Vagina (tissue), 2 donors: ENCODE measurements around the gene GJD2. TPM values are rescaled to one million over a fixed set of nuclear protein-coding genes. Genes with fewer than 3 reads are reported as not detected.

ENCODE experiments used
- DNase-seq, 2 donors: peaks; one replicate each; pipeline ENCODE4 v3.0.0-alpha.2; 2017; ENCODE audit errors: extremely low spot score in 2 of 2
- H3K27ac ChIP-seq: fragments of 200-600 bp; sonication (generic); one replicate; pipeline ENCODE4 v1.5.1; 2019
- H3K27me3 ChIP-seq: fragments of 200-600 bp; sonication (generic); one replicate; pipeline ENCODE4 v1.5.1; 2019
- H3K36me3 ChIP-seq, 2 donors: fragments of 200-600 bp; sonication (generic); one replicate each; pipeline ENCODE4 v1.5.1; 2017 to 2019
- H3K4me1 ChIP-seq: fragments of 200-600 bp; sonication (generic); one replicate; pipeline ENCODE4 v1.5.1; 2019
- H3K4me3 ChIP-seq, 2 donors: fragments of 200-600 bp; sonication (generic); 1 replicate in 1 of 2; 2 replicates in 1 of 2; pipeline ENCODE4 v1.5.1; 2016 to 2019
- H3K9me3 ChIP-seq: fragments of 200-600 bp; sonication (generic); one replicate; pipeline ENCODE4 v1.5.1; 2019
- POLR2A ChIP-seq, 2 donors: fragments of 450-650 bp; IDR thresholded peaks; one replicate each; pipeline ENCODE4 v1.6.1; 2017; ENCODE audit warnings: antibody characterized with exemption in 2 of 2, mild to moderate bottlenecking in 2 of 2, moderate library complexity in 2 of 2
- POLR2AphosphoS5 ChIP-seq, 2 donors: sonication (generic); formaldehyde crosslinking; IDR thresholded peaks; one replicate each; pipeline ENCODE4 v1.9.0; 2017; ENCODE audit warnings: antibody characterized with exemption in 2 of 2, mild to moderate bottlenecking in 2 of 2, low read depth in 1 of 2; ENCODE audit not compliant: insufficient read depth in 1 of 2
- intact Hi-C: fragments of 100-400 bp; cut with DNase I; formaldehyde crosslinking; loops from one replicate; pipeline ENCODE4 v1.15.1; 2023
- total RNA-seq: library from RNA; depleted of rRNA; stranded (reverse); fragments of >200 nt; gene quantifications from one replicate; pipeline ENCODE4 v1.2.3, GENCODE V29; 2016
- TF ChIP-seq, protein P1 (sequence below), 3 experiments: fragments of 450-650 bp in 2 of 3; fragments of 200-600 bp in 1 of 3; sonication (generic) in 1 of 3; IDR thresholded peaks; one replicate each; pipeline ENCODE4 v1.5.1; 2017 to 2019; ENCODE audit warnings: antibody characterized with exemption in 3 of 3, mild to moderate bottlenecking in 2 of 3, moderate library complexity in 2 of 3

Gene GJD2
- total RNA-seq, 1 donor from 2014 or later, result not detected

DNA sequence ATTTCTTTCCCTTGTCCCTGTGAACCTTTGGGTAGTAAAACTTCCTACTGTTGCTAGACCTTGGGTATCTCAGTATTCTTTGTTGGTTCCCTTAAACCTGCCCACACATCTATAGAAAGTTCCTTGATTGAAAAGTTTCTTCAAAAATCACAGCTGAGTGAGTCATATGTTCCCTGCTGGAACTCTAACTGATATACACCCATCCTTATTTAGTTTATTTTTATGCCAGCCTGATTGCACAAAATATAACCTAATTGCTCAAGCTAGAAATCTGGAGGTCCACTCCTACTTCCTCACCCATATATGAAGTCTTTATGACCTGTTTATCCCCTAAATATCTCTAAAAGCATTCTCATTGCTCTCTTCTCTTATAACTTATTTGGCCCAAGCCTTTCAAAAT lies 13.7 kb upstream of the GJD2 start:
- H3K4me3 ChIP-seq, result no peak overlapping the region
- DNase-seq, result no peak
- H3K27ac ChIP-seq, result no peak overlapping the region
- H3K9me3 ChIP-seq, result no peaks in the 10 kb centered on the region
- TF ChIP-seq POLR2AphosphoS5 (IDR thresholded peaks at IDR 0.05; ENCODE audit: insufficient read depth in 1 of 2, low read depth in 1 of 2) (no peak), POLR2A (IDR thresholded peaks at IDR 0.05) (no peak)
- TF ChIP-seq, protein P1, sequence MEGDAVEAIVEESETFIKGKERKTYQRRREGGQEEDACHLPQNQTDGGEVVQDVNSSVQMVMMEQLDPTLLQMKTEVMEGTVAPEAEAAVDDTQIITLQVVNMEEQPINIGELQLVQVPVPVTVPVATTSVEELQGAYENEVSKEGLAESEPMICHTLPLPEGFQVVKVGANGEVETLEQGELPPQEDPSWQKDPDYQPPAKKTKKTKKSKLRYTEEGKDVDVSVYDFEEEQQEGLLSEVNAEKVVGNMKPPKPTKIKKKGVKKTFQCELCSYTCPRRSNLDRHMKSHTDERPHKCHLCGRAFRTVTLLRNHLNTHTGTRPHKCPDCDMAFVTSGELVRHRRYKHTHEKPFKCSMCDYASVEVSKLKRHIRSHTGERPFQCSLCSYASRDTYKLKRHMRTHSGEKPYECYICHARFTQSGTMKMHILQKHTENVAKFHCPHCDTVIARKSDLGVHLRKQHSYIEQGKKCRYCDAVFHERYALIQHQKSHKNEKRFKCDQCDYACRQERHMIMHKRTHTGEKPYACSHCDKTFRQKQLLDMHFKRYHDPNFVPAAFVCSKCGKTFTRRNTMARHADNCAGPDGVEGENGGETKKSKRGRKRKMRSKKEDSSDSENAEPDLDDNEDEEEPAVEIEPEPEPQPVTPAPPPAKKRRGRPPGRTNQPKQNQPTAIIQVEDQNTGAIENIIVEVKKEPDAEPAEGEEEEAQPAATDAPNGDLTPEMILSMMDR (IDR thresholded peaks at IDR 0.05), result no peak
- no peaks in the 10 kb centered on the region for H3K4me1 ChIP-seq
- H3K27me3 ChIP-seq, result no peaks in the 10 kb centered on the region
- no peaks in the 10 kb centered on the region for H3K36me3 ChIP-seq
- intact Hi-C loops, result no loop called here

GRCh38 chr15:34765741-34766140 lies 10.9 kb upstream of the GJD2 start:
- H3K4me1 ChIP-seq, result no peaks in the 10 kb centered on the region
- no peaks in the 10 kb centered on the region for H3K36me3 ChIP-seq
- no peaks in the 10 kb centered on the region for H3K27me3 ChIP-seq
- TF ChIP-seq POLR2AphosphoS5 (IDR thresholded peaks at IDR 0.05; ENCODE audit: insufficient read depth in 1 of 2, low read depth in 1 of 2), result no peak
- TF ChIP-seq, protein P1 (IDR thresholded peaks at IDR 0.05), result no peak
- no peak for TF ChIP-seq POLR2A (IDR thresholded peaks at IDR 0.05)
- DNase-seq, result no peak
- no peak overlapping the region for H3K27ac ChIP-seq
- intact Hi-C loops, result no loop called here
- H3K4me3 ChIP-seq, result no peak overlapping the region
- H3K9me3 ChIP-seq, result no peaks in the 10 kb centered on the region

DNA sequence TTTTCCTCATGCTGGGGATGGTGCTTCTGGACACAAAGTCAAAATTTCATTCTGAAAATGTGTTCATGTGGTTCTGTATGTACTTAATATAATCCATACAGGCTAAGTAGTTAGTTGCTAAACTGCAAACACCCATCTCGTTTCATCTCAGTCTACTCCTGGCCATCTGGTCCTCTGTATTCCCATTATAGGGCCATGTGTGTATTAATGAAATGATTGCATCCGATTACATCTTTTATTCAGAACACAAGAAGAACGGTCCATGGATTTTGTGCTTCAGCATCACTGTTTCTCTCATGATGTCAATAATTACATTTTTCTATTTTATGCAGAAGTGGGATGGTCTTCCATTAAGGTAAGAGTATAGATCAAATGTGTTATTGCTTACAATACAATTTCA lies 6.1 kb upstream of the GJD2 start:
- Histone ChIP-seq H3K4me1 (no peaks in the 10 kb centered on the region), H3K27me3 (no peaks in the 10 kb centered on the region), H3K27ac (no peak overlapping the region), H3K4me3 (no peak overlapping the region), H3K36me3 (no peaks in the 10 kb centered on the region), H3K9me3 (no peaks in the 10 kb centered on the region)
- no peak for DNase-seq
- TF ChIP-seq POLR2A (IDR thresholded peaks at IDR 0.05) (no peak), POLR2AphosphoS5 (IDR thresholded peaks at IDR 0.05; ENCODE audit: insufficient read depth in 1 of 2, low read depth in 1 of 2) (no peak)
- TF ChIP-seq, protein P1 (IDR thresholded peaks at IDR 0.05), result no peak
- intact Hi-C loops, result no loop called here

DNA sequence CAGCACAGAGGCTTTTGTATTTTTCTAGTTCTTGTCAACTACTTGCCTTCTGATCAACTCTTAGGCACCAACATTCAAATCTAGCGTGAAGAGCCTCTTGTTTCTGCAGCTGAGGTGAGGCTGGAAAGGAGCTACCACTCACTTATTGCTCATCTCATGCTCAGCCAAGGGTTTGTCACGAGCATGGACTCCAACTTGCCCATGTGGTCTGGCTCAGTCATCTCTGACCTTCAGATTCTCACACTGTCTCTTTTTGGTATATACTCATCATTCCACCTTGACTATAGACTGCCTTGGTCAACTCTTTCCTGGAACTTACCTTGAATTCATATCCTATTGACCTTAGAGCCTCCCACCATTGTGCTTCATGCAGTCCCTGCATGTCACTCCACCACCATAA lies 5.2 kb upstream of the GJD2 start:
- Histone ChIP-seq H3K9me3 (no peaks in the 10 kb centered on the region), H3K4me1 (no peaks in the 10 kb centered on the region), H3K27ac (no peak overlapping the region), H3K27me3 (no peaks in the 10 kb centered on the region), H3K36me3 (no peaks in the 10 kb centered on the region), H3K4me3 (no peak overlapping the region)
- no peak for DNase-seq
- TF ChIP-seq, protein P1 (IDR thresholded peaks at IDR 0.05), result no peak
- TF ChIP-seq POLR2AphosphoS5 (IDR thresholded peaks at IDR 0.05; ENCODE audit: insufficient read depth in 1 of 2, low read depth in 1 of 2) (no peak), POLR2A (IDR thresholded peaks at IDR 0.05) (no peak)
- intact Hi-C loops, result no loop called here

DNA sequence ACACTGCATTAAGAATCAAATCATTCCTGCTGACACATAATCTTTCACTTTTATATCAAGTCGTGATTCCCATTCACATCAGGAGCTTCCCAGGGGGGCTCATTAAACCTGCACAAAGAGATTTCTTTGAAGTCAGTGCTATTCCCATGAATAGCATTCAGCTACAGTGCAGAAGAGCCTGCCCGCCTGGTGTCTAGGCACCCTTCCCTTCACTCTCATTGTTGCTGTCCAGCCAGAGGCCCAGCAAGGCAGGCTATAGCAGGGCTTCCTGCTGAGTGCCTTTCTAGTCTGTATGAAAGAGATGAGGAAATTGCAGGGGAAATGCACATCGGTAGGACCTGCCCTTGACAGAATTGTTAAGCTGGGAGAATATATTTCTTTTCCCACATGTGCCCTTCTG lies 4.5 kb upstream of the GJD2 start:
- Histone ChIP-seq H3K36me3 (no peaks in the 10 kb centered on the region), H3K27ac (no peak overlapping the region), H3K4me1 (no peaks in the 10 kb centered on the region), H3K4me3 (no peak overlapping the region), H3K9me3 (no peaks in the 10 kb centered on the region), H3K27me3 (peaks cover 4% of the 10 kb centered on the region)
- intact Hi-C loops, result no loop called here
- no peak for TF ChIP-seq POLR2AphosphoS5 (IDR thresholded peaks at IDR 0.05; ENCODE audit: insufficient read depth in 1 of 2, low read depth in 1 of 2)
- TF ChIP-seq, protein P1 (IDR thresholded peaks at IDR 0.05), result no peak
- TF ChIP-seq POLR2A (IDR thresholded peaks at IDR 0.05), result no peak
- DNase-seq, result no peak
